Measurements from ENCODE around the gene PNRC1. TPM values are rescaled to one million over a fixed set of nuclear protein-coding genes. Genes with fewer than 3 reads are reported as not detected.

Gene PNRC1
- total RNA-seq, 2 donors from 2014 or later: 217 to 297 TPM

- Histone ChIP-seq H3K27me3 (replicated peaks; ENCODE audit: insufficient read depth) (no peaks in the 10 kb centered on the region), H3K4me1 (ENCODE audit: control insufficient read depth in 1 of 2, low read depth in 2 of 2) (peaks cover 0 to 3% of the 10 kb centered on the region in 2 donors), H3K9me3 (no peaks in the 10 kb centered on the region), H3K27ac (no peak overlapping the region), H3K4me3 (no peak overlapping the region), H3K36me3 (no peaks in the 10 kb centered on the region)
- no peak for ATAC-seq (ENCODE audit: insufficient number of reproducible peaks, low FRiP score, low read depth)
- TF ChIP-seq CTCF (IDR thresholded peaks at IDR 0.05): no peak
- no peak for DNase-seq (ENCODE audit: low spot score)
Observed at GRCh38 chr6:89050155-89050554, 30.4 kb upstream of the PNRC1 start.

- H3K9me3 ChIP-seq: no peaks in the 10 kb centered on the region
- no peak for DNase-seq (ENCODE audit: low spot score)
- H3K27ac ChIP-seq: no peak overlapping the region
- H3K4me1 ChIP-seq (ENCODE audit: control insufficient read depth in 1 of 2, low read depth in 2 of 2): peaks cover 0 to 3% of the 10 kb centered on the region in 2 donors
- no peaks in the 10 kb centered on the region for H3K36me3 ChIP-seq
- TF ChIP-seq CTCF (IDR thresholded peaks at IDR 0.05): no peak
- no peaks in the 10 kb centered on the region for H3K27me3 ChIP-seq (replicated peaks; ENCODE audit: insufficient read depth)
- H3K4me3 ChIP-seq: no peak overlapping the region
- ATAC-seq (ENCODE audit: insufficient number of reproducible peaks, low FRiP score, low read depth): no peak
Observed at GRCh38 chr6:89050697-89051096, 29.9 kb upstream of the PNRC1 start.

- DNase-seq (ENCODE audit: low spot score) (no peak), ATAC-seq (ENCODE audit: insufficient number of reproducible peaks, low FRiP score, low read depth) (no peak)
- Histone ChIP-seq H3K4me3 (no peak overlapping the region), H3K36me3 (no peaks in the 10 kb centered on the region), H3K27me3 (replicated peaks; ENCODE audit: insufficient read depth) (no peaks in the 10 kb centered on the region), H3K9me3 (no peaks in the 10 kb centered on the region), H3K4me1 (ENCODE audit: control insufficient read depth in 1 of 2, low read depth in 2 of 2) (peaks cover 0 to 3% of the 10 kb centered on the region in 2 donors), H3K27ac (no peak overlapping the region)
- no peak for TF ChIP-seq CTCF (IDR thresholded peaks at IDR 0.05)
Observed at GRCh38 chr6:89051676-89052075, 28.9 kb upstream of the PNRC1 start.

GRCh38 chr6:89054208-89054607 is 26.3 kb upstream of the PNRC1 start:
- Histone ChIP-seq H3K4me3 (no peak overlapping the region), H3K27ac (no peak overlapping the region), H3K9me3 (no peaks in the 10 kb centered on the region), H3K36me3 (no peaks in the 10 kb centered on the region), H3K27me3 (replicated peaks; ENCODE audit: insufficient read depth) (no peaks in the 10 kb centered on the region), H3K4me1 (ENCODE audit: control insufficient read depth in 1 of 2, low read depth in 2 of 2) (peaks cover 0 to 3% of the 10 kb centered on the region in 2 donors)
- ATAC-seq (ENCODE audit: insufficient number of reproducible peaks, low FRiP score, low read depth) (no peak), DNase-seq (ENCODE audit: low spot score) (no peak)
- TF ChIP-seq CTCF (IDR thresholded peaks at IDR 0.05): no peak

- DNase-seq (ENCODE audit: low spot score): no peak
- H3K36me3 ChIP-seq: no peaks in the 10 kb centered on the region
- H3K4me3 ChIP-seq: no peak overlapping the region
- H3K9me3 ChIP-seq: no peaks in the 10 kb centered on the region
- no peak overlapping the region for H3K27ac ChIP-seq
- TF ChIP-seq CTCF (IDR thresholded peaks at IDR 0.05): no peak
- ATAC-seq (ENCODE audit: insufficient number of reproducible peaks, low FRiP score, low read depth): no peak
- H3K4me1 ChIP-seq (ENCODE audit: control insufficient read depth in 1 of 2, low read depth in 2 of 2): no peaks in the 10 kb centered on the region
- no peaks in the 10 kb centered on the region for H3K27me3 ChIP-seq (replicated peaks; ENCODE audit: insufficient read depth)
Observed at GRCh38 chr6:89057759-89058158, 22.8 kb upstream of the PNRC1 start.

All from thoracic aorta (tissue), 2 donors.